ENCODE data around the gene CTNNB1. TPM values are rescaled to one million over a fixed set of nuclear protein-coding genes. Genes with fewer than 3 reads are reported as not detected.

CTNNB1 gene
- total RNA-seq, 2 donors from 2014 or later = 420 to 534 TPM

DNA sequence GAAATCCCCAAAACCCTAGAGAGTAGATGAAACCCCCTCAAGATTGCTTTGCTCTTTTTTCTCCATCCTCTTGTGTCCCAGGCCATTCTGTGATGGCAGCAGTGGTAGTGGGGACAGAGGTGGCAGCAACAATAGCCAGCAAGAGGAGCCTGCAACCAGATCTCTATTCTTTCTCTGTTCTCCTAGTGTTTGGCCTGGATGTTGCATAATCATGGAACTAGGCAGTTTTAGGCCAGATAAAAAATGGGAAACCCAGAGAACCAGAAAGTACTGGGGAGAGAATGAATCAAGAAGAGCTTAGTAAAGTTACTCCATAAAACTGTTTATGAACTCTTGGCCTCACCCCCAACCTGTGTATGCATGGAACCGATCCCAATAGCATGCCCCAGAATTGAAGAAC is 52.3 kb downstream of the CTNNB1 start:
- no peak for DNase-seq
- Histone ChIP-seq H3K36me3 (ENCODE audit: control insufficient read depth, insufficient read depth, low read length) (no peaks in the 10 kb centered on the region), H3K9ac (ENCODE audit: extremely low read depth, low read length, poor library complexity, severe bottlenecking) (no peak overlapping the region), H3K4me1 (ENCODE audit: control insufficient read depth, insufficient read depth, low read length) (no peaks in the 10 kb centered on the region), H3K27ac (ENCODE audit: low read depth, low read length) (no peak overlapping the region), H3K27me3 (ENCODE audit: control insufficient read depth, insufficient read depth, low read length, poor library complexity, severe bottlenecking) (no peaks in the 10 kb centered on the region), H3K9me3 (ENCODE audit: control insufficient read depth, low read length) (no peaks in the 10 kb centered on the region), H3K4me3 (ENCODE audit: low read length) (no peak overlapping the region)
- H3K27ac Mint-ChIP-seq = no peak overlapping the region
- TF ChIP-seq, protein P1, sequence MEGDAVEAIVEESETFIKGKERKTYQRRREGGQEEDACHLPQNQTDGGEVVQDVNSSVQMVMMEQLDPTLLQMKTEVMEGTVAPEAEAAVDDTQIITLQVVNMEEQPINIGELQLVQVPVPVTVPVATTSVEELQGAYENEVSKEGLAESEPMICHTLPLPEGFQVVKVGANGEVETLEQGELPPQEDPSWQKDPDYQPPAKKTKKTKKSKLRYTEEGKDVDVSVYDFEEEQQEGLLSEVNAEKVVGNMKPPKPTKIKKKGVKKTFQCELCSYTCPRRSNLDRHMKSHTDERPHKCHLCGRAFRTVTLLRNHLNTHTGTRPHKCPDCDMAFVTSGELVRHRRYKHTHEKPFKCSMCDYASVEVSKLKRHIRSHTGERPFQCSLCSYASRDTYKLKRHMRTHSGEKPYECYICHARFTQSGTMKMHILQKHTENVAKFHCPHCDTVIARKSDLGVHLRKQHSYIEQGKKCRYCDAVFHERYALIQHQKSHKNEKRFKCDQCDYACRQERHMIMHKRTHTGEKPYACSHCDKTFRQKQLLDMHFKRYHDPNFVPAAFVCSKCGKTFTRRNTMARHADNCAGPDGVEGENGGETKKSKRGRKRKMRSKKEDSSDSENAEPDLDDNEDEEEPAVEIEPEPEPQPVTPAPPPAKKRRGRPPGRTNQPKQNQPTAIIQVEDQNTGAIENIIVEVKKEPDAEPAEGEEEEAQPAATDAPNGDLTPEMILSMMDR (conservative IDR thresholded peaks at IDR 0.05) = no peak
- H3K4me1 Mint-ChIP-seq = peaks cover 13% of the 10 kb centered on the region
- 90% methylated on average over 1 of the region's 1 CpG; no CpG with 5 or more reads in 1 of the 2 experiments for WGBS, 2 experiments (ENCODE audit: insufficient coverage in 1 of 2, insufficient read length in 1 of 2)
- no peak overlapping the region for H3K4me3 Mint-ChIP-seq
- H3K27me3 Mint-ChIP-seq (ENCODE audit: insufficient read depth) = no peaks in the 10 kb centered on the region
- H3K9me3 Mint-ChIP-seq = no peaks in the 10 kb centered on the region
- H3K36me3 Mint-ChIP-seq (ENCODE audit: low read depth) = no peaks in the 10 kb centered on the region

DNA sequence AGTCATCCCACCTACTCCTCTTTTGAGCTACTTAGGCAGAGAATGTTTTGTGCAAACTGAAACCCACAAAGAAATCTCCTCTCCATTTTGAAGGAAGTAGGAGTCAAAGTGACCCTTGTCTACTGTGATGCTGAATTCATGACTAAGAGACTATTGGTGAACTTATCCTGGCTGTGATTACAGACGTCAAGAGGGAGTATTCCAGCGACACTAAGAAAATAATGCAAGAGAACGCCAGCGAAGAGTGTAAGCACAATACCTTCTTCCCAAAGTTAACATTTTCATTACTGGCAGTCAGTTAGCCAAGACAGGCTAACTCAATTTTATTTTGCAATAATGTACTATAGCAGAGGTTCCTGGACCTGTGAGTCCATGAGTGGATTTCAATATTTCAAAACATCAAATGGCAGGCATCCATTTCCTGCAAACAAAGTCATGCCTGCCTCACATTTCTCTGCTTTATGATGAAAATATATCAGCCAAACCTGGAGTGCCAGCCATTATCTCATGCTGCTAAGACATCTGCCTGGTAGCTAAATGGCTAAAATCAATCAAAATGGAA is 59.0 kb downstream of the CTNNB1 start:
- no peaks in the 10 kb centered on the region for H3K9me3 Mint-ChIP-seq
- peaks cover 4% of the 10 kb centered on the region for H3K4me1 Mint-ChIP-seq
- H3K4me1 ChIP-seq (ENCODE audit: control insufficient read depth, insufficient read depth, low read length) = no peaks in the 10 kb centered on the region
- TF ChIP-seq, protein P1 (conservative IDR thresholded peaks at IDR 0.05) = no peak
- H3K4me3 Mint-ChIP-seq = no peak overlapping the region
- WGBS, 2 experiments (ENCODE audit: insufficient coverage in 1 of 2, insufficient read length in 1 of 2) = 91 to 98% methylated on average over 4 of the region's 4 CpGs
- H3K27ac Mint-ChIP-seq = no peak overlapping the region
- no peak overlapping the region for H3K9ac ChIP-seq (ENCODE audit: extremely low read depth, low read length, poor library complexity, severe bottlenecking)
- H3K4me3 ChIP-seq (ENCODE audit: low read length) = no peak overlapping the region
- no peak for DNase-seq
- no peaks in the 10 kb centered on the region for H3K36me3 Mint-ChIP-seq (ENCODE audit: low read depth)
- H3K9me3 ChIP-seq (ENCODE audit: control insufficient read depth, low read length) = no peaks in the 10 kb centered on the region
- no peaks in the 10 kb centered on the region for H3K36me3 ChIP-seq (ENCODE audit: control insufficient read depth, insufficient read depth, low read length)
- H3K27me3 Mint-ChIP-seq (ENCODE audit: insufficient read depth) = no peaks in the 10 kb centered on the region
- H3K27ac ChIP-seq (ENCODE audit: low read depth, low read length) = no peak overlapping the region
- no peaks in the 10 kb centered on the region for H3K27me3 ChIP-seq (ENCODE audit: control insufficient read depth, insufficient read depth, low read length, poor library complexity, severe bottlenecking)

DNA sequence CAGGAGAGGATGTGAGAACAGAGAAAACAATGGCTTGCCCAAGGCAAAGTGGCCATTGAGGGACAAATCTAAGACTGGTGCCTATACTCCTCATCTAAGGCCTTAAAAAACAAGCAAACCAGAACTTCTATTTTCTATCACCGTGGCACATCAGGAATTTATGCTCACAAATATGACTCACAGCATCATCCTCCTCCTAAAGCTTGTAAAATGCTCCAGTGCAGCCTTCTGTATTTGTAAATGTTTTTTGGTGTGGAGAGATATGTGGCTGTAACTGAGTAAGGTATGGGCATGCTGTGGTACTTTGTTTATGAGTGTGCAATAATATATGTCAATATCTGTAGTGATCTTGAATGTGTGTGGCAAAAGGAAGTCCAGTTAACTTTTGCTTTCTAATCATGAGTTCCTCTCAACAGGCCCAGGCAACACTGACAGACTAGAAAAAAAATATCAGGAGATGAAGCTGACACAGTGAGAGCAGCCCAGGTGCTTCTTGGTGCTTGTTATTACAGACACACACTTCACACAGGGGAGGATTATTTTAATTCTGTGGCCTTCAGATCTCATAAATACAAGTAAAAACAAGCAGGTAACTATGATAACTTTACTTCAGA is 60.3 kb downstream of the CTNNB1 start:
- H3K4me3 Mint-ChIP-seq = no peak overlapping the region
- H3K4me3 ChIP-seq (ENCODE audit: low read length) = no peak overlapping the region
- H3K27ac ChIP-seq (ENCODE audit: low read depth, low read length) = no peak overlapping the region
- H3K4me1 Mint-ChIP-seq = peaks cover 12% of the 10 kb centered on the region
- no peak overlapping the region for H3K27ac Mint-ChIP-seq
- TF ChIP-seq, protein P1 (conservative IDR thresholded peaks at IDR 0.05) = no peak
- no peaks in the 10 kb centered on the region for H3K9me3 Mint-ChIP-seq
- WGBS, 2 experiments (ENCODE audit: insufficient coverage in 1 of 2, insufficient read length in 1 of 2) = 92% methylated on average over 1 of the region's 1 CpG; no CpG with 5 or more reads in 1 of the 2 experiments
- no peaks in the 10 kb centered on the region for H3K27me3 Mint-ChIP-seq (ENCODE audit: insufficient read depth)
- H3K9me3 ChIP-seq (ENCODE audit: control insufficient read depth, low read length) = no peaks in the 10 kb centered on the region
- no peak overlapping the region for H3K9ac ChIP-seq (ENCODE audit: extremely low read depth, low read length, poor library complexity, severe bottlenecking)
- no peaks in the 10 kb centered on the region for H3K36me3 Mint-ChIP-seq (ENCODE audit: low read depth)
- H3K36me3 ChIP-seq (ENCODE audit: control insufficient read depth, insufficient read depth, low read length) = no peaks in the 10 kb centered on the region
- DNase-seq = no peak
- H3K27me3 ChIP-seq (ENCODE audit: control insufficient read depth, insufficient read depth, low read length, poor library complexity, severe bottlenecking) = no peaks in the 10 kb centered on the region
- no peaks in the 10 kb centered on the region for H3K4me1 ChIP-seq (ENCODE audit: control insufficient read depth, insufficient read depth, low read length)

Measured in endodermal cell (in vitro differentiated cells).